Measurements from ENCODE around the gene PPP1R12B.
"Not testable (repeated sequence)": the region's sequence is repeated elsewhere in the genome, so short reads cannot be mapped to it uniquely, and the experiment has no call there.

Gene PPP1R12B

GRCh38 chr1:202395831-202396230 lies 47.3 kb downstream of the PPP1R12B start:
- peak; percentile 15 for TF ChIP-seq CTCF (conservative IDR thresholded peaks at IDR 0.05; ENCODE audit: low read length)
- not testable (repeated sequence) for H3K4me3 ChIP-seq (ENCODE audit: low read length)
- DNase-seq (ENCODE audit: low read depth): peak; percentile 66

- no peak overlapping the region for H3K4me3 ChIP-seq (ENCODE audit: low read length)
- TF ChIP-seq CTCF (conservative IDR thresholded peaks at IDR 0.05; ENCODE audit: low read length): no peak
- DNase-seq (ENCODE audit: low read depth): no peak
These were observed 48.8 kb downstream of the PPP1R12B start for GRCh38 chr1:202397256-202397655.

GRCh38 chr1:202398439-202398838 lies 49.9 kb downstream of the PPP1R12B start:
- not testable (repeated sequence) for DNase-seq (ENCODE audit: low read depth); H3K4me3 ChIP-seq (ENCODE audit: low read length)

GRCh38 chr1:202401771-202402170 lies 53.3 kb downstream of the PPP1R12B start:
- not testable (repeated sequence) for DNase-seq (ENCODE audit: low read depth); H3K4me3 ChIP-seq (ENCODE audit: low read length)

GRCh38 chr1:202403381-202403780 lies 54.9 kb downstream of the PPP1R12B start:
- H3K4me3 ChIP-seq (ENCODE audit: low read length); DNase-seq (ENCODE audit: low read depth): not testable (repeated sequence)

- peak; percentile 16 for DNase-seq (ENCODE audit: low read depth)
- no peak overlapping the region for H3K4me3 ChIP-seq (ENCODE audit: low read length)
- TF ChIP-seq CTCF (conservative IDR thresholded peaks at IDR 0.05; ENCODE audit: low read length): no peak
These were observed 57.4 kb downstream of the PPP1R12B start for GRCh38 chr1:202405928-202406327.

- H3K4me3 ChIP-seq (ENCODE audit: low read length); DNase-seq (ENCODE audit: low read depth): not testable (repeated sequence)
These were observed 58.4 kb downstream of the PPP1R12B start for GRCh38 chr1:202406896-202407295.

- DNase-seq (ENCODE audit: low read depth); H3K4me3 ChIP-seq (ENCODE audit: low read length): not testable (repeated sequence)
These were observed 58.9 kb downstream of the PPP1R12B start for GRCh38 chr1:202407378-202407777.

GRCh38 chr1:202410251-202410650 lies 61.8 kb downstream of the PPP1R12B start:
- H3K4me3 ChIP-seq (ENCODE audit: low read length); DNase-seq (ENCODE audit: low read depth): not testable (repeated sequence)

- DNase-seq (ENCODE audit: low read depth): peak; percentile 60
- H3K4me3 ChIP-seq (ENCODE audit: low read length): not testable (repeated sequence)
These were observed 62.4 kb downstream of the PPP1R12B start for GRCh38 chr1:202410854-202411357.

GRCh38 chr1:202411422-202411821 lies 62.9 kb downstream of the PPP1R12B start:
- TF ChIP-seq CTCF (conservative IDR thresholded peaks at IDR 0.05; ENCODE audit: low read length): no peak
- DNase-seq (ENCODE audit: low read depth): peak; percentile 8
- no peak overlapping the region for H3K4me3 ChIP-seq (ENCODE audit: low read length)

GRCh38 chr1:202412421-202412820 lies 63.9 kb downstream of the PPP1R12B start:
- not testable (repeated sequence) for H3K4me3 ChIP-seq (ENCODE audit: low read length); DNase-seq (ENCODE audit: low read depth)

Measured in AG10803 (cell line).